G401 (cell line): ENCODE results near the gene WNK4. TPM values are rescaled to one million over a fixed set of nuclear protein-coding genes. Genes with fewer than 3 reads are reported as not detected.
A peak's percentile ranks its signal among the peaks of the same experiment; 100 is the strongest.
"Not testable (repeated sequence)": the region's sequence is repeated elsewhere in the genome, so short reads cannot be mapped to it uniquely, and the experiment has no call there.

Source experiments
- DNase-seq: peaks from one replicate; pipeline ENCODE4 v3.0.0-alpha.2; 2015; ENCODE audit warnings: low spot score
- in situ Hi-C: cut with HindIII; loops from 2 replicates; pipeline ENCODE4 v1.10.0; 2016; ENCODE audit warnings: low sequenced_read_pairs, mixed read lengths
- total RNA-seq: library from RNA; depleted of rRNA; stranded (reverse); fragments of >200 nt; shearing (Covaris generic); gene quantifications from 2 replicates; pipeline ENCODE4 v1.2.3, GENCODE V29; 2014; rRNA removed

WNK4 gene
- not detected in 2 replicates for total RNA-seq

- in situ Hi-C loops, result no loop called here
- no peak for DNase-seq
Measured at GRCh38 chr17:42779936-42780850, at the start of gene WNK4. WNK4 (plus strand) TSS chr17:42780610; CDS start chr17:42780699, 89 bp downstream.

- in situ Hi-C loops, result no loop called here
- no peak for DNase-seq
Measured at GRCh38 chr17:42740699-42741098, 39.7 kb upstream of the WNK4 start.

- DNase-seq, in situ Hi-C loops: not testable (repeated sequence)
Measured at GRCh38 chr17:42742916-42743315, 37.5 kb upstream of the WNK4 start.

- no peak for DNase-seq
- in situ Hi-C loops, result no loop called here
Measured at GRCh38 chr17:42743595-42744282, 36.7 kb upstream of the WNK4 start.

- DNase-seq, result peak; percentile 64
Measured at GRCh38 chr17:42744283-42744805, 36.1 kb upstream of the WNK4 start.

GRCh38 chr17:42744806-42745617, 35.4 kb upstream of the WNK4 start, which contains the start of gene EZH1:
EZH1 (minus strand) TSS chr17:42745040; CDS start chr17:42728941, 16,099 bp downstream.
- DNase-seq, result peak; percentile 89
- in situ Hi-C loops, result no loop called here

More at GRCh38 chr17:42744283-42744805, 36.1 kb upstream of the WNK4 start:
- in situ Hi-C loops, result no loop called here

- in situ Hi-C loops, result no loop called here
- DNase-seq, result no peak
Measured at GRCh38 chr17:42748202-42748907, 32.1 kb upstream of the WNK4 start.

GRCh38 chr17:42748908-42749798, 31.3 kb upstream of the WNK4 start:
- in situ Hi-C loops, result no loop called here
- DNase-seq, result no peak

- in situ Hi-C loops, result no loop called here
- DNase-seq, result no peak
Measured at GRCh38 chr17:42750739-42751344, 29.6 kb upstream of the WNK4 start.

- in situ Hi-C loops, result no loop called here
- DNase-seq, result no peak
Measured at GRCh38 chr17:42751628-42752027, 28.8 kb upstream of the WNK4 start.

GRCh38 chr17:42754782-42755181, 25.6 kb upstream of the WNK4 start:
- DNase-seq, result no peak
- in situ Hi-C loops, result no loop called here

- in situ Hi-C loops, result no loop called here
- DNase-seq, result no peak
Measured at GRCh38 chr17:42759982-42760651, 20.3 kb upstream of the WNK4 start.

- DNase-seq, result no peak
- in situ Hi-C loops, result no loop called here
Measured at GRCh38 chr17:42760652-42761581, 19.5 kb upstream of the WNK4 start, which contains the start of gene RAMP2. RAMP2 (plus strand) TSS chr17:42761227; CDS start chr17:42761262, 35 bp downstream.

GRCh38 chr17:42761638-42762037, 18.8 kb upstream of the WNK4 start:
- in situ Hi-C loops, result no loop called here
- no peak for DNase-seq

GRCh38 chr17:42766124-42766523, 14.3 kb upstream of the WNK4 start:
- in situ Hi-C loops, result no loop called here
- no peak for DNase-seq

- DNase-seq, result no peak
- in situ Hi-C loops, result no loop called here
Measured at GRCh38 chr17:42767512-42767911, 12.9 kb upstream of the WNK4 start.
